ENCODE data around the gene PLCH1.
"Not testable (repeated sequence)": the region's sequence is repeated elsewhere in the genome, so short reads cannot be mapped to it uniquely, and the experiment has no call there.

Gene PLCH1

DNA sequence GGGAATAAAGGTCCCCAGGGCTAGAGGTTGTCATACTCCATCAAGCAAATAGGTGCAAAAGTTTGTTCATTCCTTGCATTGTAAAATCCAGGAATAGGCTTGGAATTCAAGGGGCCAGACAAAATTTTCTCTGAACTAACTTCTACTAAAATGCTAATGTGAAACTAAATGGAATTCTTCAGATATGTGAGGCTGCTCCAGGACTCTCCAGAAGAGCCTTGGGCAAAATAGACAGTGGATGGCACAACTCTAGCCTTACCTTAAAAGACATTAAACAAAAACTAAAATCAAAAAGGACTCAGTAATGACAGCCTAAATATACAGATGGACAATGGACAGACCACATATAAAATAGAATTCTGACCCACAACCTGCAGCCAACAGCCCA, 320.6 kb downstream of the PLCH1 start:
- no peak for DNase-seq (ENCODE audit: low read depth in 3 of 3, low spot score in 1 of 3)

DNA sequence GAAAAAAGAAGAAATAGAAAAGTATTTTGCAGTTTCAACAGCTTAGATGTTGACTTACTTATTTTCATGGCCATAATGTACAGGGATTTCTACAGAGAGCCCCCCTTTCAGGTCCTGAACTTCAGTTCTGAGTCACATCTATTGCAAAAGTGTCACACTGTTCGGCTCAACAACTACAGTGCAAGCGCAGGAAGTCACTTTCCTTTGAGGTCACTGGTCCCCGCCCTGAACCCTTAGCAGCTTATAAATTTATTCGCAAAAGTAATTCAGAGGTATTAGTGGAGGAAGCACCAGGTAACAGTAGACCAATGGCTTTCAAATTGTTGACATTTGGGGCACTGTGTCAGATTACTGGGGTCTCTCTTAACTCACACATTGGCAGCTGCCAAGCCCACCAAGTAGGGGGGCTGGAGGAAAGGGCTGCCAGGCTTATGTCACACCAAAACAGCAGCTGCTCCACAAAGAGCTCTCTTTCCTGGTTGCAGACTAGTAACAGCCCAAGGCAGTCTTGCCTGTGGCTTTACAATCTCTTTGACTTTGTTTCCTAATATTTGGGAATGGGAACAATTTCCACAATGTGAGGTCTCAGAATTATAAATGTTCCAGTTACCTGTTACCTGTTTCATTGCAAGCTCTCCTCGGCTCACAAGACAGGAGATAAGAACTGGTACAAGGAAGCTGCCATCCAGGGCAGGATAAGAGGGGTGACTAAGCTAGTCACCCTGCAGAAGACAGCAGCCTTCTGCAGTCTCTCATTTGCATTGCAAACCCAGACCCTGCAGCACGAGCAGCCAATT, 321.1 kb downstream of the PLCH1 start:
- no peak for DNase-seq (ENCODE audit: low read depth in 3 of 3, low spot score in 1 of 3)

DNA sequence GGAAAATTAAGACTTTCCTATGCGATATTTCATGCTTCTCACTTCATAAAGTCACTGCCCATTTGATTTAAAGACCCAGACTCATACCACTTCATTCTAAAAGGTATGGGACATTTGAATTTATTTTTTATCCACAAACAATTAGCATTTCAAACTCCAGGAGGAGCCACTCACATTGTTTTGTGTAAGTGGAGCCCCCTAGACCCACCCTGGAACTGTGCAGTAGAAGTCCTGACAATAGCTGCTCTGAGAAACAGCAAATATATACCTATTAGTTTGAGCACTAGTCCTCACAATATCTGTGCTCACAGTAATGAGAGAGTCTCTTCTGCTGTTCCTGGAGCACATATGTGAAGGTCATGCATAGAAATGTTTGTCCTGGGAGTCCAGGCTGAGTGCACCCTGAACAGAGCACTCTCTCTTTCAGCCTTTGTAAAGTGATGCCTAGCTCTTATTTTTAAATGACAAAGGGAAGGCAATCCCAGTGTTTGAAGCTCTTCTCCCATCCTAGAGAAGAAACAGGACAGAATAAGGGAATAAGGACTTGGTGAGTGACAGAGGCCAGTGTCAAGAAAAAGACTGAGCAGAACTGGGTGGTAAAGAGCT, 323.9 kb downstream of the PLCH1 start:
- no peak for DNase-seq (ENCODE audit: low read depth in 3 of 3, low spot score in 1 of 3)

DNA sequence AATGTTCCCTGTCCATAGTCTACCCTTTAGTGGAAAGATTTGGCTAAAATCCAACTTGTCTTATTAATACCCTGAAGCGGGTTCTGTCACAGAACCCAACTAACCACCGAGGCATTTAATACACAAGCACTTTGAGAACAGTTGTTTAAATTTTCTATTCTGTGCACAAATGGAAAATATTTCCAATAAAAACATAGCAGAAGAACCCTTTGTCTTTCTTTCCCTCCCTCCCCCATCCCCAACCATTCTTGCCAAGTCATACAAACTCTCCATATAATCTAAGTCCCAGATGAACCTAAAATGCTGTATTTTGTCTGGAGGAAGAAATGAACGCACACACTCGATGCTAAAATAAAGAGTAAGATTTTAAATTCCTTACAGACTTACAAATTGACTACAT, 324.5 kb downstream of the PLCH1 start:
- no peak for DNase-seq (ENCODE audit: low read depth in 3 of 3, low spot score in 1 of 3)

DNA sequence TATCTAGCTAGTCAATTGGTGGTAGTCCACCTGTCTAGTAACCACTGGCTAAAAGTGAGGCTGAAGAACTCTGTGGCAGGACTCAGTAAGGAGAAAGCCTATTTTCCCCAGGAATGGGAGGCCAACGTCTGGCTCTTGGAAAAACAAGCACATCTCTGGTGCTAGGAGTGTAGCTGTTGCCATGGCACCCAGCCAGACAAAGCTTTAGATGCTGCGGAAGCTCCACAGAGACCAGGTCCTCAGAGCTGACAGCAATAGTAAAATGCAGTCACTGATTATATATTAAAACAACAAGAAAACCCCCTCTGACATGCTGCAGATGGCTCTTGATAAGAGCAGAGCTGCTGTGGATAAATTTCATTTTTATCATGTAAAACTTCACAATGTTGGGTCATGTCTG, 326.5 kb downstream of the PLCH1 start:
- DNase-seq (ENCODE audit: low read depth in 3 of 3, low spot score in 1 of 3), result no peak

DNA sequence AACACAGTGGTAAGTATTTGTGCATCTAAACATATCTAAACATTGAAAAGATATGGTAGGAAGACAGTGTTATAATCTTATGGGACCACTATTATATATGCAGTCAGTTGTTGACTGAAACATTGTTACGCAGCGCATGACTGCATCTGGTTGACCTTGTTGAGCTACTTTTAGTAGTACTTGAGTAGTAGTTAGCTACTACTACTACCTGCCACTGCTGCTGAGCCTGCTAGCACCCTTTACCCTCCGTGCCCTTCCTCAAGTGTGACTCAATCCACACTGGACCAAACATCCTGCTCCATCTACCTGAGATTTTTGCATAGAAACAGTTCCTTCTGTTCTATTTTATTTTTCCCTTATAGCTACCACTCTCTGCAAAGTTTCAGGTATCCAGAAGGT, 327.8 kb downstream of the PLCH1 start:
- DNase-seq (ENCODE audit: low read depth in 3 of 3, low spot score in 1 of 3), result no peak

DNA sequence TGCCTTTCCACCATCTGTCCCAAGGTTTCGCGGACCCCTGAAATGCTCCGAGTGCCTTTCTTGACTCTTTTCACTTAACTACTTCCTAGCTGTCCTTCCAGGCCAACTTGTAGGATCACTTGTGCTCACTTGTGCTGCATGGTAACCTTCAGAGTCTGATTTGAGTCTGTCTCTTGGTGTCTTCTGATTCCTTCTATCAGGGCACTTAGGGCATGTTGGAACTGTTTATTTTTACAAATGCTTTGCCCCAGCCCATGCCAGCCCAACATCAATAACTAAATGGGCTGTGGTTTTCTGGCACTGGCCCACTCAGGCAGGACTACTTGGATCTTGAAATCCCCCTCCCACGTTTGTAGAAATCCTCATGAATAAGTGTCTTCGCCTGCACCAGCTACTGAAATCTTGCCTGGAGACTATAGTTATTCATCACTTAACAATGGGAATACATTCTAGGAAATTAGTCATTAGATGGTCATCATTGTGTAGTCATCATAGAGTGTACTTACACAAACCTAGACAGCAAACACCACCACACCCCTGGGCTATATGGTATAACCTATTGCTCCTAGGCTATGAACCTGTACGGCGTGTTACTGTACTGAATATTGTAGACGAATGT, 328.3 kb downstream of the PLCH1 start:
- DNase-seq (ENCODE audit: low read depth in 3 of 3, low spot score in 1 of 3), result no peak

DNA sequence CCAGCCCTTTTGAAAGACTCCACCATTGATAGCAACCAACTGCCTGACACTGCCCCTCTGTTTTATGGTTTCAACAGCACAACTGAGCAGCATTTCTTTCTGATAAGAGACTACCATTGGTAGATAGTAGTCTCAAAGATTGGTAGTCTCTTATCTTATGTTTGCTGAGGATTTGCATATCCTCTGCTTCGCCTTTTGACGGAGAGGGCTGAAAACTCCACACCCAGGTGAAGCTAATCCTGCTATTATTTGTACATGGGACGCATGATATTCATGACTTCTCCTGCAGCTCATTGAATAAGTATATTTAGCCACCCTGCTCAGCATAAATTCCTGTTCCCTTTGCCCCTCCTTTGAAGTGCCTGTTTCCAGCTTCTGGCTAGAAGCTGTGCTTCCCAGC, 332.0 kb downstream of the PLCH1 start:
- DNase-seq (ENCODE audit: low read depth in 3 of 3, low spot score in 1 of 3), result no peak

DNA sequence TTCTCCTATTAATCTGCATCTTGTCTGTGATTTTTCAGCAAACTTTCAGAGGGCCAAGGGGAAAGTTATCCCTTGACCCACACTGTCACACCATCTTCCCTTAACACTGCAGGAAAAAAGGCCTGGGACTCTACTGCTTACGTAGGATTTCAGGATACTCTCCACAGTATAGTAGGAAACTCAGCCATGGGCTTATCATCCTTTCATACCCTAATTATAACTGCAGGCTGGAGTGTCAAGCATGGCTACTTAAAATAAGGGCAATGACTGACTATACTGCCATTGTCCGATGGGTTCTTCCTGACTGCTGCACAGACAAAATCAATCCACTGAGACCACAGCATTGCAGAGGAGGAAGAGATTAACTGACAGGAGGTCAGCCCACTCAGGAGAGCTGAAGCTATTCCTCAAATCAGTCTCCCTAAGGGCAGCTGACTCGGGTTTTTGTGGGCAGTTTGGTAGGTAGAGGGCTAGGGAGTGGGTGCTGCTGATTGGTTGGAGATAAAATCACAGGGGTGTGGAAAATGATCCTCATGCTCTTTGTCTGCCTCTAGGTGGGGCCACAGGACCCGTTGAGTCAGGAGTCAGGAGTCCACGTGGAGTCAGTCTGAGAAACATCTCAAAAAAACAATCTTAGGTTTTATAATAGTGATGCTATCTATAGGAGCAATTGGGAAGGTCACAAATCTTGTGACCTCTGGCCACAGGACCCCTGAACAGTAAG, 333.2 kb downstream of the PLCH1 start:
- no peak for DNase-seq (ENCODE audit: low read depth in 3 of 3, low spot score in 1 of 3)

DNA sequence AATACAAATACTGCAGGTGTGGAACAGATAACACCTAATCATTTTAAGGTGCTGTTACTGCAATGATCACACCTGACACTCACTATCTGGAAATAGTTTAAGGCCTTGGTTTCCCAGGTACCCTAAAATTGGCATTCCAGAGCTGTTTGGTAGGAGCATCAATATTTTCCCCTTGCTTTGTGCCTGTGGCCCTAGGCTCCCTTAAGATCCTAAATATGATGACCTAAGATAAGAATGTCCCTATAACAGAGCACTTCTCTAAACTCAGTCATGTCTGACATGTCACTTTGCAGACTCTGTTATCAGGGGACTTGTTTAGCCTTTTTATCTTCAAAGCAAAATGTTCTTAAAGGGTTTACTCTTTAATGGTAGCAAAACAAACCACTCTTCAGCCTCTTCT, 335.5 kb downstream of the PLCH1 start:
- DNase-seq (ENCODE audit: low read depth in 3 of 3, low spot score in 1 of 3), result no peak

DNA sequence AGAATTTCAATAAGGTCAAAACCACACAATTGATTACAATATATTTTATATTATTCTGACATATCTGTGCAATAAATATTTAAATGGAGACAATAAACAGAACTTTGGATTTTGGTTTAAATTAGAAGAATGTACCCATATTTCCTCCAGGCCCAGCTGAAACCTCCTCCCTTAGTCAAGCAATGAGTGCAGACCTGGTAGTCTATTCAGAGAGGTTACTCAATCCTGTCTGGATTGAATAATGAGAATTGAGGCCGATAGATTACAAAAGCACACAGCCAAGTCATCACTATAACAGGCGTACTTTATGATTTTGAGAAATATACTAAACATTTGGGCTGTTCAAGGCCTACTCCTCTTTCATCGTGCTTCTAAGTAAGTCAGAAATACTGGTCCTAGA, 336.9 kb downstream of the PLCH1 start:
- no peak for DNase-seq (ENCODE audit: low read depth in 3 of 3, low spot score in 1 of 3)

DNA sequence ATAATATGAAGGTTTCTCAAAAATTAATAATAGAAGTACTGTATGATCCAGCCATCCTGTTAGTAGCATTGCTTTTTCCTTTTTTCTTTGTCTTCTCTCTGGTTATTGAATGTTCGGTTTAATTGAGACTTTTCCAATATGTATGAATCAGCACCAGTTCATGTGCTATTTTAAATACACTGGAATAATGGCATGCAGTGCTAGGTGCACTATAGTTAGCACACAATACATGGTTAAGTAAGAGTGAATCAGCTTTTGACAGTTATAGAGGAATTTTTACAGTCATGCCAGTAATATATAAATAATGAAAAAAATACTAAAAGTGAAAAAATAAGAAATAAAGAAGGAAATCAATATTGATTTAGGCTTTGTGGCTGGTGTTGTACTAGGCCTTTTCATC, 337.5 kb downstream of the PLCH1 start:
- DNase-seq (ENCODE audit: low read depth in 3 of 3, low spot score in 1 of 3), result no peak

DNA sequence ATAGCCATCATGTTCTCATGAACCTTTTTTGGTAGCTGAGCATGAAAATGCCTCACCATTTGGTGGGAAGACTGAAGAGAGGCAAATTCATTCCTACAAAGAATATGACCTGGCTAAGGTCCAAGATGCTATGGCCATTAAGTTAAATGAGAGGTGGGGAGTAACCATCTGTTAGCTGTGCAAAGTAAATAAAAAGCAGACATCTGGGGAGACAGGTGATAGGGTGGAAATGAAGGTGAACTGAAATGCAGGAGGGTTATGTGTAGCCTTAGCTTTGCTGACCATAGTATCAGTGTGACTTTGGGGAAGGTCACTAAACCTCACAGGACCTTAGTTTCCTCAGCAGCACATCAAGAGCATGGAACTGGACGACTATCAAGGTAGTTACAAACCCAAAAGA, 340.4 kb downstream of the PLCH1 start:
- DNase-seq (ENCODE audit: low read depth in 3 of 3, low spot score in 1 of 3), result no peak

DNA sequence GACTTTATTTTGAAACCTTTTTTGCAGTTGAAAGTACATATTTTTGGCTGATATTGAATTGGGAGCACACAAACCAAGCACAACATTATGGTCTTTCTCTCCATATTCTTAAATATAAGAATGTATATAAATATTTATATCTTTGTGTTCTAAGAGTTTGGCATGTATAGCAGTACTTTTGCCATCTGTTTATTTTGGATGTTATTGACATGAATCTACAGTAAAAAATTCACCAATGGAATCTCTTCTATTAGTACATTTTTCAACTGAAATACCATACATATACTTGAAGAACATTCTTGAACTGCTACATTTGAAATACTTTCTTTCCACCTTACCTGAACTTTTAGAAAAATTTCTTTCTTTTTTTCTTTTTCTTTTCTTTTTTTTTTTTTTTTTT, 342.2 kb downstream of the PLCH1 start:
- no peak for DNase-seq (ENCODE audit: low read depth in 3 of 3, low spot score in 1 of 3)

DNA sequence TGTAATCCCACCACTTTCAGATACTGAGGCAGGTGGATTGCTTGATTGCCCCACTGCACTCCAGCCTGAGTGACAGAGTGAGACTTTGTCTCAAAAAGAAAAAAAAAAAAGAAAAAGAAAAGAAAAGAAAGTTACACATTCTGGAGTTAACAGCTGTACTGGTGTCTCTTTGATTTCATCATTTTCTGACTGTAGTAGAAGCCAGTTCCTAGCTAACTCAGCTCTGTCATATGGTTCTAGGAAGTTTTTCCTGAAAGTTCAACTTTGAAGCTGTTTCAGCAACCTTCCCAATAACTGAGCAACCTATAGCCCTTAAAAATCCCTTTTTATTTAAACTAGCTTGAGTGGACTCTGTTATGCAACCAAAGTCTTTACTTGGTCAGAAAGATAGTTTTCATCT, 346.8 kb downstream of the PLCH1 start:
- no peak for DNase-seq (ENCODE audit: low read depth in 3 of 3, low spot score in 1 of 3)

DNA sequence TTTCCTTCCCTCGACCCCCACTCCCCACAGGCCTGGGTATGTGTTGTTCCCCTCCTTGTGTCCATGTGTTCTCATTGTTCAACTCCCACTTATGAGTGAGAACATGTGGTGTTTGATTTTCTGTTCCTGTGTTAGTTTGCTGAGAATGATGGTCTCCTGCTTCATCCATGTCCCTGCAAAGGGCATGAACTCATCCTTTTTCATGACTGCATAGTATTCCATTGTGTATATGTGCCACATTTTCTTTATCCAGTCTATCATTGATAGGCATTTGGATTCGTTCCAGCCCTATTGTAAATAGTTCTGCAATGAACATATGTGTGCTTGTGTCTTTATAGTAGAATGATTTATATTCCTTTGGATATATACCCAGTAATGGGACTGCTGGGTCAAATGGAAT, 350.0 kb downstream of the PLCH1 start:
- not testable (repeated sequence) for DNase-seq (ENCODE audit: low read depth in 3 of 3, low spot score in 1 of 3)

DNA sequence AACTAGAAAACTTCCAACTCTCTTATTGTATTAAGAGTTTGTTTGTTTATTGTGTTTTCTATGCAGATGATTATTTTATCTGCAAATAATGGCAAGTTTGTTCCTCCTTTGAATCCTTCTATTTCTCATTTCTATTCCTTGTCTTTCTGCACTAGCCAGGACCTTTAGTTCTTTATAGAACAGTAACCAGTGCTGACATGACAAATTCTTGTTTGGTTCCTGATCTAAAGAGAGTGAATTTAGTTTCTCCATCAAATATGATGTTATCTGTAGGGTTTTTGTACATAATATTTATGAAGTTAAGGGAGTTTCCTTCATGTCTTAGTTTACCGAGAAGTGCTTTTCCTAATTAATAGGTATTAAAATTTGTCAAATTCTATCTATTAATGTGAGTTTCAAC, 350.6 kb downstream of the PLCH1 start:
- no peak for DNase-seq (ENCODE audit: low read depth in 3 of 3, low spot score in 1 of 3)

DNA sequence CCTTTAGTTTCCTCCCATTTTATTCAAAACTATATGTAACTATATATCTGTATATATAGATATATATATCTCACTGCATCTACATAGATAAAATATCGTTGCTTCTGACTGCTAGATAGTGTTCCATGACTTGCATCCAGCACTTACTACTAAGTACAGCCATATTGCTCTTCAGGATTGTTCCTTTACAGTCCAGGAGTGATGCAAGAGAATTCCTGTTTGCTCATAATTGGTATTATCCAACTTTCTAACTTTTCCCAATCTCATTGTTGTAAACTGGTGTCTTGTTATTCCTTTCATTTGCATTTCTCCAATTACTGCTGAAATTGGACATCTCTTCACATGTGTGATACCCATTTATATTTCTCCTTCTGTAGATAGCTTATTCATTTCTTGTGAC, 351.6 kb downstream of the PLCH1 start:
- no peak for DNase-seq (ENCODE audit: low read depth in 3 of 3, low spot score in 1 of 3)

DNA sequence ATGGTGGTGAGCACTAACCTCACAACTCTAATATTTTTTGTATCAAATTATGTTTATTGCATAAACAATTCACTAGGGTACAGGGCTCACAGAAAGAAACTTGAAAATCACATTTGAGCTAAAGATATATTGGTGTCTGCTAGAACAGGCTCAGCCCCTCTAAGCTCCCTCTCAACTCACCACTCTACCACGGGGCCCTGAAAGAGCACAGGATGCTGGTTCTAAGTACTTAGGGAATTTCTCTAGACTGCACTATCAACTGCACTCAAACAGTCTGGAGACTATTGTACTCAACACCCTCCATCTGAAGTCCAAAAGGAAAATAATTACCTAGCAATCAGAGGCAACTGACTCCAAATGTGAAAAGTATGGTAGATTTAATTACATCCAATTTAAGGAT, 352.7 kb downstream of the PLCH1 start:
- DNase-seq (ENCODE audit: low read depth in 3 of 3, low spot score in 1 of 3), result no peak

DNA sequence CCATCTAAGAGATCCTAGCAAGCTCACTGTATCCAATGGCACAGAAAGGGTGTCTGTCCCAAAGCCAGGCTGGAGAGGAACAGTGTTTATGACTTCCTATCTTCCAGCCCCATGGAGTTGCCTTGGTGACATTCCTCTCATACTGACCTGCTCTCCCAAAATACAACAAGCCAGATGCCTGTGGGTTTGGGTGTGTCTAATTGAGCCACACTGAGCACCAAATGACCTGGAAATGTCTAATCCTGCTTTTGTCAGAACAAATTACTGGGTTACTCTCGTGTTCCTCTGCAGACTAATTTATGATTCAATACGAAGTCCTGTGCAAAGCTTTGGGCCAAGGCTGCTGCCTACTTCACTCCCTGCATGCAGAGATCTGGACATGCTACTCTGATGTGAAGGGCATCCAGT, 353.3 kb downstream of the PLCH1 start:
- DNase-seq (ENCODE audit: low read depth in 3 of 3, low spot score in 1 of 3), result no peak

DNA sequence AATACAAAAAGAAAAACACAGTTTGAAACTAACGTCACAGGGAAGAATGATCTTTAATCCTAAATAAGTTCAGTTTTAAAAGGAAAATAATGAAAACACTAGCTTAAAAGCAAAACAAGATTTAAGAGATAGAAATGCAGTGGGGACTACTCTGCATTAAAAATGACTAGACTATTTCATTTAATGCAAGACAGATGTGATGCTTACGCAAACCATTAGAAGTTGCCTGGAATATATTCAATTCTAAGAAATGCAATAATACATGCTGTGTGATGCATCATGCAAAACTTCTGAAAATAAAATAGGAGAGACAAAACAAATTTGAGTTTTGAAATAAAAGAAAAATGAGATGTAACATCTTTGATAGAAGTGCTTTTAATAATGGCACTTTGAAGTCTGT, 353.8 kb downstream of the PLCH1 start:
- no peak for DNase-seq (ENCODE audit: low read depth in 3 of 3, low spot score in 1 of 3)

DNA sequence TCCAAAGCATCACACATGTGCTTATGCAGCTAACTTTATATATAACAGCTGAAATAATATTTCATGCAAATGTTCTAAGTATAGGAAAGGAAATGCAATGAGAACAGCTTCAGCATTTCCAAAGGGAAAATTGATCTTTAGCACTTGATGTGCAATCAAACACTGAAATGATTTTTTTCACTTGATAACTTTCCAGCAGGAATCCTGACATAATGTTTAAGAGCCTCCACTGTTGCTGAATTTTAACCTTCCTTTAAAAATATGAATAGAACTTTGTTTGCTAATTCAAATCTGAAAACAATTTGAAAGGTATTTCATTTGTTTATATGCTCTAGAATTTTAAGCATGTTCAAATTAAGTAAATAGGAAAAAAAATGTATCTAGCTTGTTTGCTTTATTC, 354.5 kb downstream of the PLCH1 start:
- DNase-seq (ENCODE audit: low read depth in 3 of 3, low spot score in 1 of 3), result no peak
